Suprapubic skin (tissue), 4 donors: ENCODE results near the gene MAGOH. TPM values are rescaled to one million over a fixed set of nuclear protein-coding genes. Genes with fewer than 3 reads are reported as not detected.

Source experiments
- DNase-seq, 2 donors: peaks; one replicate each; pipeline ENCODE4 v3.0.0-alpha.2; 2019; ENCODE audit warnings: low spot score in 2 of 2
- H3K27ac ChIP-seq: fragments of 200-600 bp; sonication (generic); one replicate; pipeline ENCODE4 v1.5.1; 2019
- H3K27me3 ChIP-seq: fragments of 200-600 bp; sonication (generic); one replicate; pipeline ENCODE4 v1.5.1; 2019
- H3K36me3 ChIP-seq: fragments of 200-600 bp; sonication (generic); one replicate; pipeline ENCODE4 v1.5.1; 2019
- H3K4me1 ChIP-seq: fragments of 200-600 bp; sonication (generic); one replicate; pipeline ENCODE4 v1.5.1; 2019
- H3K4me3 ChIP-seq: fragments of 200-600 bp; sonication (generic); one replicate; pipeline ENCODE4 v1.5.1; 2019; ENCODE audit warnings: mild to moderate bottlenecking
- H3K9me3 ChIP-seq: fragments of 200-600 bp; sonication (generic); one replicate; pipeline ENCODE4 v1.5.1; 2019
- EP300 ChIP-seq: sonication (generic); formaldehyde crosslinking; IDR thresholded peaks from one replicate; pipeline ENCODE4 v1.6.1; 2017; ENCODE audit warnings: antibody characterized with exemption
- POLR2A ChIP-seq, 2 donors: fragments of 450-650 bp; IDR thresholded peaks; one replicate each; pipeline ENCODE4 v1.6.1; 2017; ENCODE audit warnings: antibody characterized with exemption in 2 of 2, mild to moderate bottlenecking in 2 of 2, moderate library complexity in 2 of 2
- POLR2AphosphoS5 ChIP-seq, 3 donors: sonication (generic); formaldehyde crosslinking; IDR thresholded peaks; one replicate each; pipeline ENCODE4 v1.6.1; 2017; ENCODE audit warnings: antibody characterized with exemption in 3 of 3
- WGBS: methylation state at CpG from one replicate; pipeline ENCODE4 v1.1.5; 2018; 5-methylcytosine and 5-hydroxymethylcytosine counted together
- total RNA-seq, 4 donors: library from RNA; depleted of rRNA; stranded (reverse); fragments of >200 nt; gene quantifications; one replicate each; pipeline ENCODE4 v1.1.0, GENCODE V29; 2016
- TF ChIP-seq, protein P1 (sequence below), 2 donors: fragments of 200-600 bp in 1 of 2; fragments of 450-650 bp in 1 of 2; sonication (generic) in 1 of 2; IDR thresholded peaks; one replicate each; pipeline ENCODE4 v1.5.1; 2016 to 2019; ENCODE audit warnings: antibody characterized with exemption in 2 of 2, mild to moderate bottlenecking in 1 of 2, moderate library complexity in 1 of 2

MAGOH gene
- total RNA-seq, 4 donors from 2014 or later: 31.8 to 52.3 (median 38.5) TPM

GRCh38 chr1:53255031-53255430 lies 16.7 kb upstream of the MAGOH start:
- H3K4me1 ChIP-seq: no peaks in the 10 kb centered on the region
- TF ChIP-seq POLR2AphosphoS5 (IDR thresholded peaks at IDR 0.05): no peak
- no peak for TF ChIP-seq POLR2A (IDR thresholded peaks at IDR 0.05)
- TF ChIP-seq, protein P1, sequence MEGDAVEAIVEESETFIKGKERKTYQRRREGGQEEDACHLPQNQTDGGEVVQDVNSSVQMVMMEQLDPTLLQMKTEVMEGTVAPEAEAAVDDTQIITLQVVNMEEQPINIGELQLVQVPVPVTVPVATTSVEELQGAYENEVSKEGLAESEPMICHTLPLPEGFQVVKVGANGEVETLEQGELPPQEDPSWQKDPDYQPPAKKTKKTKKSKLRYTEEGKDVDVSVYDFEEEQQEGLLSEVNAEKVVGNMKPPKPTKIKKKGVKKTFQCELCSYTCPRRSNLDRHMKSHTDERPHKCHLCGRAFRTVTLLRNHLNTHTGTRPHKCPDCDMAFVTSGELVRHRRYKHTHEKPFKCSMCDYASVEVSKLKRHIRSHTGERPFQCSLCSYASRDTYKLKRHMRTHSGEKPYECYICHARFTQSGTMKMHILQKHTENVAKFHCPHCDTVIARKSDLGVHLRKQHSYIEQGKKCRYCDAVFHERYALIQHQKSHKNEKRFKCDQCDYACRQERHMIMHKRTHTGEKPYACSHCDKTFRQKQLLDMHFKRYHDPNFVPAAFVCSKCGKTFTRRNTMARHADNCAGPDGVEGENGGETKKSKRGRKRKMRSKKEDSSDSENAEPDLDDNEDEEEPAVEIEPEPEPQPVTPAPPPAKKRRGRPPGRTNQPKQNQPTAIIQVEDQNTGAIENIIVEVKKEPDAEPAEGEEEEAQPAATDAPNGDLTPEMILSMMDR (IDR thresholded peaks at IDR 0.05): no peak
- no peak for TF ChIP-seq EP300
- no peaks in the 10 kb centered on the region for H3K27me3 ChIP-seq
- H3K27ac ChIP-seq: no peak overlapping the region
- WGBS: 93% methylated on average over 4 of the region's 4 CpGs
- no peak for DNase-seq
- no peak overlapping the region for H3K4me3 ChIP-seq
- H3K9me3 ChIP-seq: no peaks in the 10 kb centered on the region
- H3K36me3 ChIP-seq: peaks cover 5% of the 10 kb centered on the region

DNA sequence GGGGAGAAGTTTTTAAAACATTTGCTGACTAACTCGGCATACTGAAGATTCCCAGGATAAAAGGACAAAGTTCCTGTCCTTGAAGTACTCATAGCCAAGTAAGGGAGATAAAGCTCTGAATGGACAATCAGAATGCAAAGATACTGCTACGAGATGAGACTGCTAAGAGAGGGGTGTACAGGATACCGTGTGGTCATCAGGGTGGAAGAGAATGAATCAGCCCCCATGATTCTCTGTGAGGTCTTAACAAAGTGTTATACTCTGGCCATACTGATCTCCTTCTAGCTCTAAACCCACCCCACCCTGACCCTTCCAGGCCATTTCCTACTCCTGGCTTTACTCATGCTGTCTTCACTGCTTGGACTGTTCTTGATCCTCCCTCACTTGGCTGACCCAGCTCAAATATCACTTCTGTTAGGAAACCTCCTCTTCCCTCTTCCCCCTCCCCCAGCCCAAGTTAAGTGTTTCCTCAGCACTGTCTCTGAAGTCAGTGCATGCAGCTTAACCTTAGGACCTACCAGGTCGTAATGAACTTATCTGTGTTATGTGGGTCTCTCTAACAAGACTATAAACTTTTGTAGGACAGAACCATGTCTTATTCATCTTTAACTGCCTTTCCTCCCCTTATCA lies 15.8 kb upstream of the MAGOH start:
- DNase-seq: no peak
- no peaks in the 10 kb centered on the region for H3K4me1 ChIP-seq
- no peaks in the 10 kb centered on the region for H3K27me3 ChIP-seq
- H3K9me3 ChIP-seq: no peaks in the 10 kb centered on the region
- TF ChIP-seq, protein P1 (IDR thresholded peaks at IDR 0.05): no peak
- no peak overlapping the region for H3K4me3 ChIP-seq
- no peak overlapping the region for H3K27ac ChIP-seq
- H3K36me3 ChIP-seq: no peaks in the 10 kb centered on the region
- 85% methylated on average over 4 of the region's 4 CpGs for WGBS

DNA sequence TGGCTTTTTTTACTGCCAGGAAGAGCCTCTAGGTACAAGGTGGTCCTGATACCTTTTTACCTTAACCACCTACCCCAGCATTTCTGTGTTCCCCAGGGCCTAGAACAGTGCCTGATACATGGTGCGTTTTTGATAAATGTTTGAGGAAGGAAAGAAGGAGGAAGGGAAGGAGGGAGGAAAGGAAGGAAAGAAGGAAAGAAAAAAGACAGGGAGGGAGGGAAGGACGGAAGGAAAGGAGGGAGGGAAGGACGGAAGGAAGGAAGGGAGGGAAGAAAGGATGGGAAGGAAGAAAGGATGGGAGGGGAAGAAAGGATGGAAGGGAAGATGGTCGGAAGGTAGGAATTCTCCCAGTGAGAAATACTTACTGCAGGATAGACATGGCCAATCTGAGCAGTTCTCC lies 12.0 kb upstream of the MAGOH start:
- TF ChIP-seq EP300 (no peak), POLR2AphosphoS5 (IDR thresholded peaks at IDR 0.05) (no peak), POLR2A (IDR thresholded peaks at IDR 0.05) (no peak)
- TF ChIP-seq, protein P1 (IDR thresholded peaks at IDR 0.05): no peak
- 86% methylated on average over 4 of the region's 4 CpGs for WGBS

DNA sequence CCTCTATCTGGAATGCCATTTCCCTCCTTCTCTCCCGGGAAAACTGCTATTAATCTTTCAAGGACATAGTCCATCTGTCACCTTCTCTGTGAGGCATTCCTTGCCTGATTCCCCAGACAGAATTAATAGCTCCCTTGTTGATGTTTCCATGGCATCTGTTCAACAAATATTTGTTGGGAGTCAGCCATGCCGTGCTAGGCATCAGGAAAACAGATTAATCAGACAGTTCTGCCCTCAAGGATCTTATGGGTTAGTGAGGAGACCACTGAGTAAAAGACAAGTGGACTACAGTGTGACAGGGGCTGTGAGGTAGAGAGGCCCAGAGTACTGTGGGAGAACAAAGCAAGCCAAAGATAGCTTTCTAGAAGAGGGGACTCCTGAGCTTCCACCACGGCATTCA lies 11.4 kb upstream of the MAGOH start:
- DNase-seq: no peak
- no peak overlapping the region for H3K27ac ChIP-seq
- no peaks in the 10 kb centered on the region for H3K36me3 ChIP-seq
- H3K4me3 ChIP-seq: no peak overlapping the region
- WGBS: 66% methylated on average over 3 of the region's 3 CpGs
- H3K9me3 ChIP-seq: no peaks in the 10 kb centered on the region
- no peaks in the 10 kb centered on the region for H3K4me1 ChIP-seq
- H3K27me3 ChIP-seq: no peaks in the 10 kb centered on the region
- no peak for TF ChIP-seq POLR2A (IDR thresholded peaks at IDR 0.05)
- TF ChIP-seq, protein P1 (IDR thresholded peaks at IDR 0.05): no peak
- TF ChIP-seq POLR2AphosphoS5 (IDR thresholded peaks at IDR 0.05): no peak
- no peak for TF ChIP-seq EP300

More for the DNA sequence above, 12.0 kb upstream of the MAGOH start:
- Histone ChIP-seq H3K27ac (no peak overlapping the region), H3K36me3 (no peaks in the 10 kb centered on the region), H3K9me3 (no peaks in the 10 kb centered on the region), H3K4me3 (no peak overlapping the region), H3K4me1 (no peaks in the 10 kb centered on the region), H3K27me3 (no peaks in the 10 kb centered on the region)
- no peak for DNase-seq

GRCh38 chr1:53246261-53247134 lies 8.2 kb upstream of the MAGOH start:
- no peak for TF ChIP-seq EP300
- TF ChIP-seq POLR2A (IDR thresholded peaks at IDR 0.05): no peak
- TF ChIP-seq, protein P1 (IDR thresholded peaks at IDR 0.05): no peak
- TF ChIP-seq POLR2AphosphoS5 (IDR thresholded peaks at IDR 0.05): no peak
- Histone ChIP-seq H3K4me3 (no peak overlapping the region), H3K4me1 (no peaks in the 10 kb centered on the region), H3K36me3 (no peaks in the 10 kb centered on the region), H3K27ac (no peak overlapping the region), H3K27me3 (no peaks in the 10 kb centered on the region), H3K9me3 (no peaks in the 10 kb centered on the region)
- WGBS: 91% methylated on average over 4 of the region's 4 CpGs
- no peak for DNase-seq
